ENCODE data around the gene SLC25A36.
"Not testable (repeated sequence)": the region's sequence is repeated elsewhere in the genome, so short reads cannot be mapped to it uniquely, and the experiment has no call there.

SLC25A36 gene

GRCh38 chr3:140972833-140973232 lies 31.2 kb downstream of the SLC25A36 start:
- TF ChIP-seq CTCF (IDR thresholded peaks at IDR 0.05; ENCODE audit: insufficient read depth, low read length) (no peak), SPI1 (IDR thresholded peaks at IDR 0.05; ENCODE audit: borderline replicate concordance, low read depth) (no peak), REST (IDR thresholded peaks at IDR 0.05; ENCODE audit: insufficient replicate concordance, low read depth) (no peak), GABPA (IDR thresholded peaks at IDR 0.05; ENCODE audit: low read depth) (no peak), POLR2AphosphoS5 (IDR thresholded peaks at IDR 0.05; ENCODE audit: low read depth) (no peak)
- Histone ChIP-seq H3K27ac (replicated peaks) (no peak overlapping the region), H3K4me3 (replicated peaks; ENCODE audit: insufficient read depth, low read length) (no peak overlapping the region), H3K27me3 (ENCODE audit: insufficient read depth, poor library complexity, severe bottlenecking) (no peaks in the 10 kb centered on the region)
- DNase-seq (ENCODE audit: low read depth in 1 of 2, low spot score in 1 of 2) = no peak

DNA sequence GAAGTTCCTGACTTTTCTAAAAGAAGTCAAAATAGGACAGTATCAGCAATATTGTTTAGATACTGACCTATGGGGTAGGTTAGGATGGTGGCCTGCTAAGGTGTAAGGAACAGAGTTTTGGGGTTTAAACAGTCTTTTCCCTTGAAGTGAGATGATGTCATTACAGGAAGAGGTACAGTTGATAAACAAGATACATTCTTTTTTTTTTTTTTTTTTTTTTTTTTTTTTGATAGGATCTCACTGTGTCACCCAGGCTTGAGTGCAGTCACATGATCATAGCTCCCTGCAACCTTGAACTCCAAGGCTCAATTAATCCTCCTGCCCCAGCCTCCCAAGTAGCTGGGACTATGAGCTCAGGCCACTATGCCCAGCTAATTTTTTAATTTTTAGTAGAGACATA lies 33.3 kb downstream of the SLC25A36 start:
- H3K4me3 ChIP-seq (replicated peaks; ENCODE audit: insufficient read depth, low read length) = no peak overlapping the region
- TF ChIP-seq REST (IDR thresholded peaks at IDR 0.05; ENCODE audit: insufficient replicate concordance, low read depth) (no peak), GABPA (IDR thresholded peaks at IDR 0.05; ENCODE audit: low read depth) (no peak), CTCF (IDR thresholded peaks at IDR 0.05; ENCODE audit: insufficient read depth, low read length) (no peak), POLR2AphosphoS5 (IDR thresholded peaks at IDR 0.05; ENCODE audit: low read depth) (no peak), SPI1 (IDR thresholded peaks at IDR 0.05; ENCODE audit: borderline replicate concordance, low read depth) (no peak)
- DNase-seq (ENCODE audit: low read depth in 1 of 2, low spot score in 1 of 2) = no peak
- no peaks in the 10 kb centered on the region for H3K27me3 ChIP-seq (ENCODE audit: insufficient read depth, poor library complexity, severe bottlenecking)
- H3K27ac ChIP-seq (replicated peaks) = no peak overlapping the region

- no peak for DNase-seq (ENCODE audit: low read depth in 1 of 2, low spot score in 1 of 2)
- no peak overlapping the region for H3K27ac ChIP-seq (replicated peaks)
- H3K27me3 ChIP-seq (ENCODE audit: insufficient read depth, poor library complexity, severe bottlenecking) = no peaks in the 10 kb centered on the region
- TF ChIP-seq SPI1 (IDR thresholded peaks at IDR 0.05; ENCODE audit: borderline replicate concordance, low read depth) (no peak), GABPA (IDR thresholded peaks at IDR 0.05; ENCODE audit: low read depth) (no peak), POLR2AphosphoS5 (IDR thresholded peaks at IDR 0.05; ENCODE audit: low read depth) (no peak), REST (IDR thresholded peaks at IDR 0.05; ENCODE audit: insufficient replicate concordance, low read depth) (no peak), CTCF (IDR thresholded peaks at IDR 0.05; ENCODE audit: insufficient read depth, low read length) (no peak)
- no peak overlapping the region for H3K4me3 ChIP-seq (replicated peaks; ENCODE audit: insufficient read depth, low read length)
These were observed 39.0 kb downstream of the SLC25A36 start for GRCh38 chr3:140980663-140981062.

DNA sequence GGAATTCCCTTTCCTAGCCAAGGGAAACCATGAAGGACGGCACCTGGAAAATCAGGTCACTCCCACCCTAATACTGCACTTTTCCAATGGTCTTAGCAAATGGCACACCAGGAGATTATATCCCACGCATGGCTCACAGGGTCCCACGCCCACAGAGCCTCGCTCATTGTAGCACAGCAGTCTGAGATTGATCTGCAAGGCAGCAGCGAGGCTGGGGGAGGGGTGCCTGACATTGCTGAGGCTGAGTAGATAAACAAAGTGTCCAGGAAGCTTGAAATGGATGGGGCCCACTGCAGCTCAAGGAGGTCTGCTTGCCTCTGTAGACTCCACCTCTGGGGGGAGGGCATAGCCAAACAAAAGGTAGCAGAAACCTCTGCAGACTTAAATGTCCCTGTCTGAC lies 46.2 kb downstream of the SLC25A36 start:
- not testable (repeated sequence) for H3K27ac ChIP-seq (replicated peaks); H3K27me3 ChIP-seq (ENCODE audit: insufficient read depth, poor library complexity, severe bottlenecking); DNase-seq (ENCODE audit: low read depth in 1 of 2, low spot score in 1 of 2); H3K4me3 ChIP-seq (replicated peaks; ENCODE audit: insufficient read depth, low read length)
